Liver (tissue), 9 donors: Measurements from ENCODE around the gene ATG14. TPM values are rescaled to one million over a fixed set of nuclear protein-coding genes. Genes with fewer than 3 reads are reported as not detected.

Experiments used
- DNase-seq: peaks from one replicate; pipeline ENCODE4 v3.0.0-alpha.2; 2017; ENCODE audit warnings: low spot score
- H3K27ac ChIP-seq, 2 donors: one replicate each; pipeline ENCODE4 v1.7.0; 2013; ENCODE audit warnings: inconsistent platforms in 2 of 2, low read length in 2 of 2, control low read depth in 1 of 2, low read depth in 1 of 2, mild to moderate bottlenecking in 1 of 2
- H3K27me3 ChIP-seq, 4 donors: one replicate each; pipeline versions ENCODE4 v1.6.1 to v1.7.0; 2013; ENCODE audit warnings: low read length in 3 of 4, inconsistent platforms in 1 of 4, mild to moderate bottlenecking in 1 of 4, moderate library complexity in 1 of 4; ENCODE audit not compliant: control insufficient read depth in 4 of 4, insufficient read depth in 4 of 4
- H3K36me3 ChIP-seq, 4 donors: one replicate each; pipeline versions ENCODE4 v1.6.1 to v1.7.0; 2013; ENCODE audit warnings: low read length in 3 of 4, mild to moderate bottlenecking in 3 of 4, low read depth in 1 of 4, moderate library complexity in 1 of 4; ENCODE audit not compliant: control insufficient read depth in 4 of 4, insufficient read depth in 3 of 4
- H3K4me1 ChIP-seq, 4 donors: one replicate each; pipeline versions ENCODE4 v1.6.1 to v1.7.0; 2013; ENCODE audit warnings: low read length in 3 of 4, mild to moderate bottlenecking in 3 of 4, moderate library complexity in 1 of 4; ENCODE audit not compliant: control insufficient read depth in 4 of 4, insufficient read depth in 4 of 4
- H3K4me3 ChIP-seq, 3 donors: one replicate each; pipeline versions ENCODE4 v1.6.1 to v1.7.0; 2013; ENCODE audit warnings: low read length in 3 of 3, control low read depth in 1 of 3, low read depth in 1 of 3, mild to moderate bottlenecking in 1 of 3
- H3K9ac ChIP-seq, 2 donors: one replicate each; pipeline ENCODE4 v1.7.0; 2013; ENCODE audit warnings: low read length in 2 of 2, mild to moderate bottlenecking in 2 of 2, moderate library complexity in 2 of 2, control low read depth in 1 of 2, low read depth in 1 of 2
- H3K9me3 ChIP-seq, 4 donors: one replicate each; pipeline versions ENCODE4 v1.6.1 to v1.7.0; 2013; ENCODE audit warnings: low read length in 3 of 4; ENCODE audit not compliant: control insufficient read depth in 4 of 4
- ATF3 ChIP-seq: IDR thresholded peaks from 2 replicates; pipeline ENCODE4 v1.6.1; 2016; ENCODE audit warnings: antibody characterized with exemption
- CTCF ChIP-seq: fragments of 150-350 bp; IDR thresholded peaks from 2 replicates; pipeline ENCODE4 v1.5.1; 2017; ENCODE audit warnings: improper control_type of control experiment, low read depth, low read length; ENCODE audit not compliant: missing input control
- EGR1 ChIP-seq, 2 donors: IDR thresholded peaks; 2 replicates each; pipeline ENCODE4 v1.6.1; 2016 to 2018; ENCODE audit warnings: antibody characterized with exemption in 2 of 2, low read depth in 2 of 2
- FOXA1 ChIP-seq: IDR thresholded peaks from 2 replicates; pipeline ENCODE4 v1.6.1; 2016; ENCODE audit warnings: antibody characterized with exemption
- GABPA ChIP-seq, 2 donors: IDR thresholded peaks in 1 of 2; conservative IDR thresholded peaks in 1 of 2; 2 replicates each; pipeline ENCODE4 v1.6.1; 2016; ENCODE audit warnings: antibody characterized with exemption in 2 of 2, mild to moderate bottlenecking in 1 of 2, moderate library complexity in 1 of 2
- REST ChIP-seq: IDR thresholded peaks from 2 replicates; pipeline ENCODE4 v1.6.1; 2016; ENCODE audit warnings: antibody characterized with exemption, mild to moderate bottlenecking
- SP1 ChIP-seq: IDR thresholded peaks from 2 replicates; pipeline ENCODE4 v1.6.1; 2018; ENCODE audit warnings: antibody characterized with exemption, mild to moderate bottlenecking
- ZBTB33 ChIP-seq: IDR thresholded peaks from 2 replicates; pipeline ENCODE4 v1.6.1; 2016; ENCODE audit warnings: antibody characterized with exemption
- WGBS: extraction: QIAGEN DNeasy Blood & Tissue Kit; methylation state at CpG from one replicate; pipeline ENCODE4 v1.1.7; 2013; 5-methylcytosine and 5-hydroxymethylcytosine counted together
- polyA plus RNA-seq, 2 donors: library from polyadenylated mRNA; stranded (reverse) in 1 of 2; unstranded in 1 of 2; fragments of 200-250 nt in 1 of 2; fragments of >200 nt in 1 of 2; fragmentation: Nextera tagmentation in 1 of 2; extraction: Ambion mirVana in 1 of 2; gene quantifications; one replicate each; pipeline versions ENCODE4 v1.2.1 to v1.2.3, GENCODE V29; 2013 to 2015
- total RNA-seq, 2 donors: library from RNA; depleted of rRNA; stranded (reverse); fragments of >200 nt; gene quantifications; one replicate each; pipeline ENCODE4 v1.2.3, GENCODE V29; 2014
- donor health status: healthy.
- donor health status: healthy.
- donor health status: healthy.
- donor health status: healthy.
- donor health status: healthy.

The ATG14 gene
- total and polyA plus RNA-seq, 4 donors = 1.9 to 16.0 (median 4.4) TPM

- Histone ChIP-seq H3K36me3 (no peaks in the 10 kb centered on the region), H3K9me3 (no peaks in the 10 kb centered on the region), H3K27me3 (no peaks in the 10 kb centered on the region), H3K4me1 (peaks cover 0 to 13% (median 6%) of the 10 kb centered on the region in 4 donors), H3K9ac (no peak overlapping the region), H3K4me3 (no peak overlapping the region), H3K27ac (no peak overlapping the region)
- 64% methylated on average over 2 of the region's 2 CpGs for WGBS
- no peak for TF ChIP-seq SP1
- DNase-seq = no peak
These were observed 75.5 kb downstream of the ATG14 start for GRCh38 chr14:55336162-55336561.

- TF ChIP-seq ZBTB33 = no peak
- no peak for TF ChIP-seq GABPA (IDR thresholded peaks at IDR 0.05 in 1 of 2, conservative IDR thresholded peaks at IDR 0.05 in 1 of 2)
- no peak for TF ChIP-seq ATF3
- TF ChIP-seq REST = no peak
- TF ChIP-seq FOXA1 = no peak
- no peak for TF ChIP-seq CTCF
- TF ChIP-seq EGR1 (IDR thresholded peaks at IDR 0.05; ENCODE audit: low read depth in 2 of 2) = no peak
- H3K9ac ChIP-seq = no peak overlapping the region
- peak overlapping the region in 1 of 2 donors; percentile 15 for H3K27ac ChIP-seq
- WGBS = 72% methylated on average over 4 of the region's 4 CpGs
- DNase-seq = no peak
- no peaks in the 10 kb centered on the region for H3K36me3 ChIP-seq
- H3K27me3 ChIP-seq = no peaks in the 10 kb centered on the region
- peaks cover 0 to 13% (median 6%) of the 10 kb centered on the region in 4 donors for H3K4me1 ChIP-seq
- H3K4me3 ChIP-seq = no peak overlapping the region
- no peaks in the 10 kb centered on the region for H3K9me3 ChIP-seq
These were observed 77.7 kb downstream of the ATG14 start for GRCh38 chr14:55333711-55334485.
